Subcutaneous adipose tissue (tissue), 4 donors: ENCODE results near the gene FAM228B. TPM values are rescaled to one million over a fixed set of nuclear protein-coding genes. Genes with fewer than 3 reads are reported as not detected.

Source experiments
- total RNA-seq, 4 donors: library from RNA; depleted of rRNA; stranded (reverse); fragments of >200 nt; gene quantifications; one replicate each; pipeline ENCODE4 v1.1.0, GENCODE V29; 2016
- TF ChIP-seq, protein P1 (sequence below): fragments of 450-650 bp; IDR thresholded peaks from one replicate; pipeline ENCODE4 v1.5.1; 2016; ENCODE audit warnings: low read depth, mild to moderate bottlenecking, control low read depth, antibody characterized with exemption, moderate library complexity

The FAM228B gene
- total RNA-seq, 4 donors from 2014 or later, result 27.1 to 43.0 (median 37.1) TPM

DNA sequence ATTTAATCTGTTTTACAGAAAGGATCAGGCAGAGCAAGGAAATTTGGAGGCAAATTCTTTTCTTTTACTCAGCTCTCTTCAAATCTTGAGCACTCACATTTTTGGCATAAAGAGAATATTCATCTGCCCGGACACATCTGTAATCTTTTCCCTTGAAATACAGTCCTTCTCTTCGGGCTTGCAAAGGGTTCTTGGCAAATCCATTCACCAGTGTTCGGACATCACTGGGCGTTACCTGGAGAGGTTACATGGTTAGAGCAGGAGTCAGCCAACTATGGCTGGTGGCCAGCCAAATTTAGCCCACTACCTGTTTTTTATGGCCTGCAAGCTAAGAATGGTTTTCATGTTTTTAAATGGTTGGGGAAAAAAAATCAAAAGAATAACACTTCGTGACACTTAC, 2.2 kb upstream of the FAM228B start:
- TF ChIP-seq, protein P1, sequence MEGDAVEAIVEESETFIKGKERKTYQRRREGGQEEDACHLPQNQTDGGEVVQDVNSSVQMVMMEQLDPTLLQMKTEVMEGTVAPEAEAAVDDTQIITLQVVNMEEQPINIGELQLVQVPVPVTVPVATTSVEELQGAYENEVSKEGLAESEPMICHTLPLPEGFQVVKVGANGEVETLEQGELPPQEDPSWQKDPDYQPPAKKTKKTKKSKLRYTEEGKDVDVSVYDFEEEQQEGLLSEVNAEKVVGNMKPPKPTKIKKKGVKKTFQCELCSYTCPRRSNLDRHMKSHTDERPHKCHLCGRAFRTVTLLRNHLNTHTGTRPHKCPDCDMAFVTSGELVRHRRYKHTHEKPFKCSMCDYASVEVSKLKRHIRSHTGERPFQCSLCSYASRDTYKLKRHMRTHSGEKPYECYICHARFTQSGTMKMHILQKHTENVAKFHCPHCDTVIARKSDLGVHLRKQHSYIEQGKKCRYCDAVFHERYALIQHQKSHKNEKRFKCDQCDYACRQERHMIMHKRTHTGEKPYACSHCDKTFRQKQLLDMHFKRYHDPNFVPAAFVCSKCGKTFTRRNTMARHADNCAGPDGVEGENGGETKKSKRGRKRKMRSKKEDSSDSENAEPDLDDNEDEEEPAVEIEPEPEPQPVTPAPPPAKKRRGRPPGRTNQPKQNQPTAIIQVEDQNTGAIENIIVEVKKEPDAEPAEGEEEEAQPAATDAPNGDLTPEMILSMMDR, result no peak

DNA sequence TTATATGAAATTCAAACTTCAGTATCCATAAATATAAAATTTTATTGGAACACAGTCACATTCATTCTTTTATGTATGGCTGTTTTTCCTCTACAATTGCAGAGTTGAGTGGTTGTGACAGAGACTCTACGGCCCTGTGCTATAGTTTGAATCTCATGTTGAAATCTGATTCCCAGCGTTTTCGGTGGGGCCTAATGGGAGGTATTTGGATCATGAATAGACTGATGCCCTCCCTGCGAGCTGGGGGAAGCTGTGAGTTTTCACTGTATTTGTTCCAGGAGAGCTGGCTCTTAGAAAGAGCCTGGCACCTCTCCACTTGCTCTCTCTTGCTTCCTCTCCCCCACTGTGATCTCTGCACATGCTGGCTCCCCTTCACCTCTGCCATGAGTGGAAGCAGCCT, 1.8 kb upstream of the FAM228B start:
- TF ChIP-seq, protein P1, result no peak

DNA sequence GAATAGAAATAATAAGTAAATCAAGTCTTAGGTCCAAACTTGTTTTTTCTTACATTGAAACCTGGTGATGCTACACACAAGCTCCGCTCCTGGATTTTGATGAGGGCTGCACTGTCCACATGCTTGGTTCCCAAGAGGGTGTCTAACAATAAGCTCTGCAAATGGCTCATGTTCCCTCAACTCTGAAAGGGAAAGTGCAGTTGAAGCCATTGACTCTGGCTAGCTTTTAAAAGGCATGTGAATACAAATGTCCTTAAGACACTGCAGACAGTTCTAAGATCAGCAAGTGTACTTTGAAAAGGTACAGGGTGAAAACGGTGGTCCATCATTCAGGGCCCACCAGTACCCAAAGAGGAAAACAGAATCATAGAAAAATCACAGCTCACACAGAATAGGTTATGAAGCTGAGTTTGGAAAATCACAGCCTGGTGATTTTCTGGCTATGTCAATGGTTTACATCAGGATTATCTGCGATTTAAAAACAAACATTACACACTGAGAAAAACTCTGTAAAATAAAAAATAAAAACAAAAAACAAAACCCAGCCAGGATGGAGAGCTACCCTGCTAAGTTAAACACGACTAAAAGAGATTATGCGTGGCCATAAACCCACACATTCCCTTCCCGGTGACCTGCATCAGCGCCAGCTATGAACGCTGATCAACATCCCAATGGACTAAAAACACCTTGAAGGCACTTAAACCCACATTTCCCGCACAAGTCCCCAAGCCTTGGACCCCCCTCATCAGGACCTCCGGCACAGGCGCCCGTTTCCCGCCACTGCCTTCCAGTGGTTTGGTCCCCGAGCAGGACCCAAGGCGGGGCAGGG, 689 bp upstream of the FAM228B start:
- TF ChIP-seq, protein P1, result no peak

DNA sequence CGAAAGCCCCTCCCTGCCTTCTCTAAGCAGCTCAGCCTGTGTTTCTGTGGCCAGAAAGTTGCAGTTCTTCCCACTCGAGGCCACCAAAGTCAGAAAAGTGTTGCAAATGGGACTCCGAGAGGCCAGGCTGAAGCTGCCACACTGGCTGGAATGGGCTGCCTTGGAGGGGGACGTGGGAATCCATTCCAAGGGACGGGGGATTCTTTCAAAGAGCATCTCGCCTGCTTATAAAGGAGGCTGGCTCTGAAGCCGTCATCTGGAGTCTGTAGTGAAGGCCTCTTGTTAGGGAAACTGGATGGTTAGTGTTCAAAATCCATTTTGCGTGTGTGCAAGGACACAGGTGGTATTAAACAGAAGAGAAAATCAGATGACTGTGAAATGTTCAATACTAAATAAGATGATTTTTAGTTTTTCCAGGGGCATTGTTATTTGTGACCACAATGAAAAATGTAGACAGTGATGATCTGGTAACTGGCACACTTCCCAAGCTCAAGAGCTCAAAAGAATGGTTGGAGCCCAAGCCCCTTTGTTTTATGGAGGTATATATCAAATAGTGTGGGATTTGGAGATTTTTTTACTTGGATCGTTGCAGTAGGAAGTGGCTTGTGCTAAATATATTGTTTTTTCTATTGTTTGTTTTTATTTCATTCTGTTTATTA, 782 bp downstream of the FAM228B start:
- TF ChIP-seq, protein P1, result no peak

DNA sequence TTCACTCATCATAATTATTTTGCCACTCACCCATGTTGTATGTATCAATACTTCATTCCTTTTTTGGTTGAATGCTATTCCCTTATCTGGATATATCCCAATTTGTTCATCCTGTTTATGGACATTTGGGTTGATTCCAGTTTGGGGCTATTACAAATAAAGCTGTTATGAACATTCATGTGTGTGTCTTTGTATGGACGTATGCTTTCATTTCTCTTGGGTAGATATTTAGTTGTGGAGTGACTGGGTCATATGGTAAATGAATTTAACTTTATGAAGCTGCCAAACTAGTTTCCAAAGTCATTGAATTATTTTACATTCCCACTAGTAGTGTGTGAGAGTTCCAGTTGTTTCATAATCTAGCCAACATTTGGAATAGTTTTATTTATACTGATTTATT, 2.7 kb downstream of the FAM228B start:
- TF ChIP-seq, protein P1, result no peak

DNA sequence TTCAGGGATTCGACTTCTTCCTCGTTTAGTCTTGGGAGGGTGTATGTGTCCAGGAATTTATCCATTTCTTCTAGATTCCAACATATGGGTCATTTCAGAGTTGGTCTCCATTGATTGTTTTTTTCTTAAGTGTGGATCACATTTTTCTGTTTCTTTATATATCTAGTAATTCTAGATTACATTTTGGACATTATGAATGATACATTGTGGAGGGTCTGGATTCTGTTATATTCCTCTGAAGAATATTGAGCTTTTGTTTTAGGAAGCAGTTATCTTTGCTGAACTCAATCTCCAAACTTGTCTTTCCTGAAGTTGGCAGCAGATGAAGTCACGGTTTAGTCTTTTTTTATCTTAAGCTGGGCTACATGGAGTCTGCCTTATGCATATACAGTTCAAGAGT, 9.3 kb downstream of the FAM228B start:
- TF ChIP-seq, protein P1, result no peak

DNA sequence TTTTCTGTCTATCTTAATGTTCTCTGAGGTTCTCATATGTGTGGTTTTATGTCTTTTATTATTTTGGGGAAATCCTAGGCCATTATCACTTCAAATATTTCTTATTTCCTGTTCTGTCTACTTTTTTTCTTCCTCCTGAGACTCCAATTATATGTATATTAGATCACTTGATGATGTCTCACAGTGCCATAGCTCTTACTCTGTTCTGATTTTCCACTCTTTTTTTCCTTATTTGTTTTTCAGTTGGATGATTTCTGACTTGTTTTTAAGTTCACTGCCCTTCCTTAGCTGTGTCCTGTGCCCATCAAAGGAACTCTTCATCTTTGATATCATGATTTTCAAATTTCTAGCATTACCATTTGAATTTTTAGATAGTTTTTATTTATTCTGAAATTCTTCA, 24.1 kb downstream of the FAM228B start:
- TF ChIP-seq, protein P1, result no peak
